HG03378 (cell line): ENCODE results near the gene KLF13.

Experiments used
- ATAC-seq: cut with Tn5 transposase; IDR thresholded peaks from one replicate; pipeline ENCODE4 v1.9.1; 2021; ENCODE audit warnings: mild to moderate bottlenecking, moderate library complexity; ENCODE audit not compliant: unreplicated experiment

KLF13 gene

DNA sequence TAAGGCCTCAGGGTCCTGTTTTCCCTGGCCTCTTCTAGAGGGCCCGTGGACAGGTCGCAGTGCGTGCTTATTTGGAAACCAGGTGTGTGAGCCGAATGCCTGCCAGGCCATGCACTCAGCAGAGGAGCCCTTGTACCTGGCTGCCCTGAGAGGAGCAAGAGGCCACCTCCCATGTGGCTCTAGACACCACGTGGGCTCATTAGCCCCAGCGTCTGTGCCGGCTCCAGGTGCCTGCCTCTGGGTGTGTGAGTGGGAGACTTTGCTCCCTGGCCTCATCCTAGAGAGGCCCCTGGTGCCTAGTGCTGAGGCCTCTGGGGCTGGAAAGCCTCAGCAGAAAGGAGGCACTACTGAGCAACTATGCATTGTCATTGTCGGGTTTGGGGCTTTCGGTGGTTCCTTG is 50.4 kb downstream of the KLF13 start:
- ATAC-seq: no peak

DNA sequence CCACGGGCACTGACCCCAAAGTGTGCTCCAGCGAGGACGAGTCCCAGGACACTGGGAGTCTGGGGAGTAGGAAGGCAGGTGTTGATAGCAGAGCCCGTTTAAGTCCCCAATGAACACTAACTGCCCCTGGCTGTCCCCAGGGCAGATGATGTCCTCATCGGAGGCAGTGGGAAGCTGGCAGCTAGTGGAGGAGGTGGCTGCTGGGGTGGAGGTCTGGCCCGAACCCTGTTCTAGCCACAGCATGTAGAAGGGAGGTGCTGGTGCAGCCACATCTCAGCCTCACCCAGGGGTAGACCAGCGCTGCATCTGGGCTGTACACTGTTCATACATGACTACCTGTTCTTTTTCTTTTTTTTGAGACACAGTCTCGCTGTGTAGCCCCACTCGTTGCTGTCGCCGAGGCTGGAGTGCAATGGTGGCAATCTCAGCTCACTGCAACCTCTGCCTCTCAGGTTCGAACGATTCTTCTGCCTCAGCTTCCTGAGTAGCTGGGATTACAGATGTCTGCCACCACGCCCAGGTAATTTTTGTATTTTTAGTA is 51.8 kb downstream of the KLF13 start:
- ATAC-seq: no peak

DNA sequence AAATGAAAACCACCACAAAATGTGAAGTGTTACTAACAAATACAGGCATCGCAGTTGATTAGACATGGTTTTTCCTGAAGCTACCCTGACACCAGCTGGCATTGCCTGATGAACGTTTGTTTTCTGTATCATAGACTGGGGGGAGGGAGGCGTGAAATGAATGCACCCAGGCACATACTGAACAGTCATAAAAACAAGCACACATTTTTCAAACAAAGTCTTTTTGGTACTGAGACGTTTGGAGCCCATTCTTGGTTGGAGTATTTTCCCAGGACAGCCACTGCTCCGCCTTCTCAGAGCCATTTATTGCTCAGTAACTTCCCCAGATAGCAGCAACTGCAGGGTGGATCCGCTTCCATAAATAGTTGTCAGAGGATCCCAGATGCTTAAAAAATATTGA is 52.4 kb downstream of the KLF13 start:
- ATAC-seq: no peak

DNA sequence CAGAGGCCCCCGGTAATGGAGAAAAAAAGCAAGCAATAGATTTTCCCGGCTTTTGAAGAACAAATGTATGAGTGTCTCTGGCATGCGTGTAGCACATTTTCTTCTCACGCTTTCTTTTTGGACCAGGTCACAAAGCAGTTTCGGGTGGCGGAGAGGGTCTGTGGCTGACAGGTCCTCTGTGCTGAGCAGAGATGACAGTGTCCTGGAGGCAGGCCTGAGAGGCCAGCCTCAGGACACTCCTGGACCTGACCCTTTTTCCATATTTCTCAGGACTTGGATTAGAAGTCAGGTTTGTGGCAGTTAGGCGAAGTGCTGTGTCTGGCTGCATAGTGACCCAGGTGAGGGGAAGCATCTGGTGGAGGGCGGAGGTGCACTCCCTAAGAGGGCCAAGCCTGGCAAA is 52.9 kb downstream of the KLF13 start:
- no peak for ATAC-seq

DNA sequence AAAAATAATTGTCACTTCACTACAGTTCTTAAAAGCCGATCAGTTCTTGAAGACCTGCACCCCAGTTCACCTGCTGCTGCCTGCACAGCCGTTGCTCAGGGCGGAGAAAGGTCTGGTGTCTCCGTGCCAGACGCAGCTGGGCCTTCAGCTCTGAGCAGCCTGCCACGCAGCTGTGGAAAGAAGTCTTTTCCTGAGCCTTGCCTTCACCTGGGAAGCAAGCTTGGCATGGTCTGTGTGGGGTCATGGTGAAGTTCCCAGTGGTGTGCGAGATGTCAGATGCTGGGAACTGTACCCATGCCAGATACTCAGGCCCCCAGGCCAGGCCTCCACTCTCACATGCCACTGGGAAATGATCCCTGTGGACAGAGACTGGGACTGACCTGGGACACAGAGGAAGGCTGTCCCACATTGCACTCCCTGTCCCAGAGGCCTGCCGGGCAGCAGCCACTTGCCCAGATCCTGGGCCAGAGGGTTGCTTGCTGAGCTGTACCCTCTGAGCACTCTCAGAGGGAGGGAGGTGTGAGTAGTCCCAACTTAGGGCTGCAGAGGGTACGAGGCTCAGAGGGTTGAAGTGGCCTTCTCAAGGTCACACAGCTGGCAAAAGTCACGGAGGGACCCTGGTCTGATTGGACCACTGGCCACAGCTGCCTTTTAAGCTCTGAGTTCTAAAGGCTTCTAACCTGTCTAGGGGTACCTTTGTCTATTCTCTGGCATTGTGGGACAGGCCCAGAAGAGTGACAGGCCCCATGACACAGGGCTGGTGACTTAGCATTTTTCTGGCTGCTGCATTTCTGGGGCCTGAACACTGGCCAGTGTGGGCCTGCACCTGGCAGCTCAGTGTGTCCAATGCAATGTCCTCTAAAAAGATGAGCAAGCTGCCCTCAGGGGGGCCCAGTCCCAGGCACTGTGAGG is 55.4 kb downstream of the KLF13 start:
- no peak for ATAC-seq

DNA sequence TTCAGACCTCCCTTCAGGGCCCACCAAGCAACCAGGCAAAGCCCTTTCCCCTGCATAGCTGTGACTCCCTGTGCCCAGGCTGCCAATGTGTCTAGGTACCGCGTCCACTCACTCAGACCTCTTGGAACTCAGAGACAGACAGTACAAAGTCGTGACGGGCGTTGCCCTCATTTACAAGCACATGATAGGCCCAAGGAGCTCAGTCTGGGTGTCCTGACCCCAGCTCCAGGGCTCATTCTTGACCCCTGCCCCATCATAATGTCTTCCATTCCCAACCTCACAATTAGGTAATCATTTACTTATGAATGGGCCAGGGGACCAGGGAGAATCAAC is 56.0 kb downstream of the KLF13 start:
- no peak for ATAC-seq

DNA sequence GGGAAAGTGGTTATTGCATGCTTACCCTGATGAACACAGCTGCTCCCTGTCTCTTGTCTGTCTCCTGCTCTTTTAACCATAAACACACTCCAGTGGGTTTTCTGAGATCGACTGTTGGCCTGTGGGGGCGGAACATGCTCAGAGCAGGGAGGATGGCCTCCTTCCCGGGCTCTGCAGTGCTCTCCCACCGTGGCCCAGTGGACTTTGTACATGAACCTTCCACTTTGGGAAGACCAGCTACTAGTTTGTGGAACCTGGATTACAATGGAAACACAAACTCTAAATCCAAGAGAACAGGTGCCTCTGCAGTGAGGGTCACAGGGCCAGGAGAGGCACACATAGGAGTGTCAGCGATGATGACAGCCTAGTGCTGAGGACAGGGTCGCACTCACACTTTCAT is 56.5 kb downstream of the KLF13 start:
- ATAC-seq: no peak

DNA sequence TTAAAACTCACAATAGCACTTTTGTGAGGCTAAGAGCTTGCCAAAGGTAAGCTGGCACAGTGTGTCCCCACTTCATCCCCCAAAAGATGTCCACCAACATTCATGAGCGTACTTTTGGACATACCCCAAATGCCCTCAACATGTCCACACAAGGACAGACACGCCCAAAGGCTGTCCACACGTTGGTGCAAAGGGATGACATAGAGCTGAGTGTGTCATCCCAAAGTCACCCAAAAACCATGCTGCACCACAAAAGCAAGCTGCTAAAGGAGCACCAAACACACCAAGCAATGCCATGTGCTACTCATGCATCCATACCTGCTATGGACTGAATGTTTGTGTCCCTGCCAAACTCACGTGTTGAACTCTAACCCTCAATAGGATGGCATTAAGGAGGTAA is 57.9 kb downstream of the KLF13 start:
- no peak for ATAC-seq

DNA sequence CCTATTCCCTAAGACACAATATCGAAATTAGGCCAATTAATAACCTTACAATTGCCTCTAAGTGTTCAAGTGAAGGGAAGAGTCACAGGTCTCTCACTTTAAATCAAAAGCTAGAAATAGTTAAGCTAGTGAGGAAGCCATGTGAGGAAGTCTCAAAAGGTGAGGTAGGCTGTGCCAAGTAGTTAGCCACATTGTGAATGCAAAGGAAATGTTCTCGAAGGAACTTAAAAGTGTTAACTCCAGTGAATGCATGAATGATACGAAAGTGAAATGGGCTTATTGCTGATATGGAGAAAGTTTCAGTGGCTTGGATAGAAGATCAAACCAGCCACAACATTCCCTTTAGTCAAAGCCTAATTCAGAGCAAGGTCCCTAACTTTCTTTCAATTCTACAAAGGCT is 59.1 kb downstream of the KLF13 start:
- ATAC-seq: no peak

DNA sequence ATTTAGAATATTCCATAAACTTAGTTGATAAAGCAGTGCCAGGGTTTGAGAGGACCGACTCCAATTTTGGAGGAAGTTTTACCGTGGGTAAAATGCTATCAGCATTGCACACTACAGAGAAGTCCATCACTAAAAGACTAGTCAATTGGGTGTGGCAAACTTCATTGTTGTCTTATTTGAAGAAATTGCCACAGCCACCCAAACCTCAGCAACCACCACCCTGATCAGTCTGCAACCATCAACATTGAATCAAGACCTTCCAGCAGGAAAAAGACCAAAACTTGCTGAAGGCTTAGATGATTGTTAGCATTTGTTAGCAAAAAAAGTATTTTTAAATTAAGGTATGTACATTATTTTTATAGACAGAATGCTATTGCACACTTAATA is 60.5 kb downstream of the KLF13 start:
- ATAC-seq: no peak

DNA sequence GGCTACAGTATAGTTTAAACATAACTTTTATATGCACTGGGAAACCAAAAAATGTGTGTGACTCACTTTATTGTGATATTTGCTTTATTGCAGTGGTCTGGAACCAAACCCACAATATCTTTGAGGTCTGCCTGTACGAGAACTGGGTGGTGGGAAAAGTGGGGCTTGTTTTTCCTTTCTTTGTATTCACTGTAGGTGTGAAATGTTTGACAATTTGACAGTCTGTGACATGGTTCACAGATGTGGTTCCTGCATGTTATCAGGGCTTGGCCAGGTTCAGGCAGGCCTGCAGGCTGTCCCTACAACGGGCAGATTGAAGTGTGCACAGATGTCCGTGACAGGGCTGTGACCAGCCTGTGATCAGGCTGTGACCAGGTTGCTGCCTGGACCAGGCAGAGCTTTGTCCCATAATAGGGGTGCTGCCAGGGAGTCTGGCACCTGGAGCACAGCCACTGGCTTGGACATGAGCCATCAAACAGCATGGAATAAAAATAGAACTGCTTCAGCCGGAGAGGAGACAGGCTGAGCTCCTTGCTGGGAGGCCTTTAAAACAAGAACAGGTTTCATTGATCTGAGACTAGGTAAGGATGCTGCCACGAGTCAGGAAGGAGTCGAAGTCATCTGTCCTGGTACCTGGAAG is 61.0 kb downstream of the KLF13 start:
- no peak for ATAC-seq

DNA sequence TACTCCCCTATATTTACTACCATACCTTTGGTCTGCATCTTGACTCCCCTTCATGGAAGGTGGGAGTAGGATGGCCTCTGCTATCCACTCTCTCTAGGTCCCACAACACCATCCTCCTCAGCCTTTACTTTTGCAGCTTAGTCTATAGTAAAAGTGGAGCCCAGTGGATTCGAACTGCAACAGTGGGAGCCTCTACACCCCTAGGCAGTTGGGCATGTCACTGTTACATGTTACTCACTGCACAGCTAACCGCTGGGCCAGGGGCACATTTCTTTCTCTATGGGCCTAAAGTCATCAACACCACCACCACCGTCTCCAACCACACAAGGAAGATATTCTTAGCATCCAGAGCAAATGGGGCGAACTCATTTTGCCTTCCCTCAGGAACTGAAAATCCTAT is 62.9 kb downstream of the KLF13 start:
- ATAC-seq: no peak

DNA sequence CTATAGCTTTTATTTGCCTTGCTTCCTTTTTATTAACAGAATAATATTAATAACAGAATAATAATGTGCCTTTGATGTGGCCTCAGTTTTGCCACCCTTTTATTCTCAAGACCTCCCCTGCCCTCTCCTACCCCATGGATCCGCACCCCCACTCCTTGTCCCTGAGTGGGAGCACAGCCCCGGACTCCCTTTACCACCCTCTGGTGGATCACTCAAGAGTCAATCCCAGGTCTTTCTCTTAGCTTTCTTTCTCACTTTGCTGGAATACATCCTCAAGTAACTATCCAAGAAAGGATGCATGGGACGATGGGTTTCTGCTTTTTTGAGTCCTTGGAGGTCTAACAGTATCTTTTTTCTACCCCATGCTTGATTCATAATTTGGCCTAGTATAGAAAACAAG is 63.4 kb downstream of the KLF13 start:
- ATAC-seq: no peak

DNA sequence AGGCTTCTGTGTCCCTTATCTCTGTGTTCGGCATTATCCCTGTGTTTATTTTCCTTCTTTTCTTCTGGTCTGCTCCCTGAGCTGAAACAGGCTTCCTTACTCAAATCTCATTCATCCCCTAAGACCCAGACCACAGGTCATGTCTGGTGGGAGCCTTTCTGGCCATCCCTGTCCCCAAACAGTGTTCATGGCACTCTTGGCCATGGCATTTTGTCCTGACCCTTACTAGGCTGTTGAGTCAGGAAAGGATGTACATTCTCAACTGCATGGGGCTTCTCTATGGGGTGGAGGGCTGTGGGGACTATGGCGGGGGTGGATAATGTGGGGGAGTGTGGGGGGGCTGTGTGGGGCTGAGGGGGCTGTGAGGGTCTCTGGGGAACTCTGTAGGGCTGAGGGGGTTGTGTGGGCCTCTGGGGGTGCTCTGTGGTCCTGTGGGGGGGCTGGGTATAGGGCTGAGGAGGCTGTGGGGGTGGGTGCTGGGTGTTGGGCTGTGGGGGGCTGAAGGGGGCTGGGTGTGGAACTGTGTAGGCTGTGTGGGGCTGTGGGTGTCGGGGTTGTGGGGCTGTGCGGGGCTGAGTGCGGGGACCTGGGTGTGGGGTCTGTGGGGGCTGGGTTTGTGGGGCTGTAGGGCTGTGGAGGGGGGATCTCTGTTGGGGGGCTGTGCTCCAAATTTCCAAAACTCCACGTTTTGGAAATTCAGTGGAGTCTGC is 64.3 kb downstream of the KLF13 start:
- ATAC-seq: no peak

DNA sequence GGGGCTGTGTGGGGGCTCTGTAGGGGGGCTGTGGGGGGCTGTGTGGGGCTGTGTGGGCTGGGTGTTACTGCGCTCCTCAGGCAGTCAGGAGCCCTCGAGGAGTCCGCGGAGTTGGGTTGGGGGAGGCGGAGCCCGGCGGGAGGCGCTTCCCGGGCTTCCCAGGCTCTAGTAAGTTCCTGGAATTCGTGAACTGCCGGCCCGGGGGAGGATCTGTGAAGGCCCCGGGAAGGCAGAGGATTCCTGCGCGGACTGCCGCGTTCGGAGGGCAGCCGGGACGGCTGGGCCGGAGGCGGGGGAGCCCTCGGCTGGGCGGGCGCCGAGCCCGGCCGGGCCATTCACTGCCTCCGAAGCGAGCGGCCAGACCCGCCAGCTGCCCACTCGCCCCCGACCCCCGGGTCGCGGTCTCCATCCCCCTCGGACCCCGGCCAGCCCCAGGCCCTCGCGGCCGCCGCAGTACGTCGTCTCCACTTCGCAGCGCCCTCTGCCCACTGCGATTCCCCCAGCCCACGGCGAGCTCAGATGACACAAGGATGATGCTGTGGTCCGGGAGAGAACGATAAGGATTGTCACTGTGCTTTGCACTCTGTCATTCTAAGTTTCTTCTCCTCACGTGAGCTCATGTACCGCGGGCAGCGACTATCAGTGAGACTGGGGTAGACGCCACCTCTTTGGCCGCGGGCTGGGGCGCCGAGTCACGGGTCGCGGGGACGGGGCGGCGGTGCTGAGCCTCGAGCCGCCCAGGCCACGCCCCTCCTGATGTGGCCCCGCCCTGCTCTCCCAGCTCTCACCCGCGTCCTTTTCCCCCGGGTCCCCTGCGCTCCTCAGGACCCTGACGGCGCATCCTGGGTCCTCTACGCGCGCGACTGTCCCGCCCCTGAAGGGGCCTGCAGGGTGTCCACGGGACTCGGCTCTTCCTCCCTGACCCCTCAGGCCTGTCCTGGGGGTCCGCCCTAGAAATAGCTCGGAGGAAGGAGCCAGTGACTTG is 65.3 kb downstream of the KLF13 start:
- ATAC-seq: peak; percentile 62

DNA sequence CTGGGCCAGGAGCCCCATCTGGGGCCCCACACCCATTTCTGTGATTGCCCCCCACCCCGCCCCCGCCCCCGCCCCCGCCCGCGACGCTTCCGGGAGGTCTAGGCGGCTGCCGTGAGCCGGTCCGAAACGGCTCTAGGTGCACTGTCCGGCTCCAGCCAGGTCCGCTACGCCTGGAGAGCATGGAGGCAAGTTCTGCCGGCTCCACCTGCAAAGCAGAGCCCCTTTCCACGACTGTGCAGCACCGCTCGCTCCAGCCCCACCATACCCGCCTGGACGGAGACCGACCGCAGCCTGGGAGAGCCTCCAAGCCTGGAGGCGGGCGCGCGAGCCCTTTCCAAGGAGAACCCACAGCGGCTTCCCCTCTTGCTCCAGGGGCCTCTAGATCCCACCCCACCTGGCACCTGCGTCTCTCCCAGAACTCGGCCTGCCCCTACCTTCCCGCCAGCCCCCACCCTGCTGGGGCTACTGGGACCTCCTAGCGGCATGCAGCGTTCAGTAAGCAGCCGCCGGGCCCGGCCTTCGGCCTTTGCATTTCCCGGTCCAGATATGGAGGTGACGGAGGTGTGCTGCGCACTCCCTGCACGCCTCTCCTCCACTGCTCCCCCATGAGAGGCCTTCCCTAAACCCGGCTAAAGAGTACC is 66.2 kb downstream of the KLF13 start:
- ATAC-seq: peak; percentile 8

DNA sequence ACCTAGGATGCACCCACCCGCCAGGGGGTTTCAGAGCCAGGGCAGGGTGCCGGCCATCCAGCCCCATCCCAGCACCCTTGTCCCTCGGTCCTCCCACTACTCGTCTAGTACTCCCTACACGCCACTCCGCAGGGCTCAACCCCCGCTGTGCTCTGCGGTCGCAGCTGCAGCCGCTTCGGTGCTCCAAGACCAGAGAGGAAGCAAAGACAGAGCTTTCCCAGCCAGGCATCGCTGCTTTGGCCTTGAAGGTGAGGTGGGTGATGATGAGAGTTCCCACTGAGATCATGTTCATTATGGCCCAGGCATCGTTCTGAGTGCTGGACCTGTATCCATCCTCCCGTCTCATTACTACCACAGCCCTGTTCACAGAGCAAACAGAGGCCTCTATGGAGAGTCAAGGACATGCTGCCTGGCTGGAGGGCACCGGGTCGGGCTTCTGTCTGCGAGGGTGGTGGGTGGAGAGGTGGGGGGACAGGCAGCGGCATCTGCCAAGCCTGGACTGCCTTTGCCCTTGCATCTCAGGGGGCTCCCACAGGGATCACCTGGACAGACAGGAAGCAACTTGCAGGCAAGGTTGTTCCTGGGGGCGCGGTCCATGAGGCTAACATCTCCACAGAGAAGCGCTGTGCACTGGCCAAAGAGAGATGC is 66.9 kb downstream of the KLF13 start:
- no peak for ATAC-seq

DNA sequence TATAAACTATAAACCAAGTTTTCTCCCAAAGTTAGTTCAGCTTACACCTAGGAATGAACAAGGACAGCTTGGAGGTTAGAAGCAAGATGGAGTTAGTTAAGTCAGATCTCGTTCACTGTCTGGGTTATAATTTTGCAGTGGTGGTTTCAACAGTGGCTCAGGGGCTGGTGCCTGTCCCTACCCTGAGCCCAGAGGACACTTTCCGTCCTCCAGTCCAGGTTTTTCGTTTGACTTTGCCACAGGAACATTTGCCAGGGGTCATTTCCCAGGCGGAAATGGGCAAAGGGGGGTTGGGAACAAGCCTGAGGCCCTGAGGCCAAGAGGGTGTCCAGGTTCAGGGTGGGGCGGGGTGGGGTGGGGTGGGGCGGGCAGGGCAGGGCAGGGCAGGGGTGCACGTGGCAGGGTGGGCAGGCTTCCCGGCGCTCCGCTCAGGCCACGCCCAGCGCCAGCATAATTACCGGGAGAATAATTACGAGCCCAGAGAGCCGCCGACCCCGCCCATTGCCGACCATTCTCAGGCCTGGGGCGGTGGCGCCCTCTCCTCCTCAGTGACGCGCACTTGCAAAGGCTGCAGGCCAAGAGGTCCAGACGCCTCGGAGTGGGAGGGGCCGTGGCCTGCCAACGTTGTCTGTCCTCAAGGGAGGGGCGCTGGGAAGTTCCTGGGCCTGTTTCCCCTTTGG is 70.4 kb downstream of the KLF13 start:
- ATAC-seq: no peak
